NOMO-1 treated with dmso at 0.1 percent for 144 hours (cell line): ENCODE measurements around the gene TPPP.

Experiments
- DNase-seq: peaks from one replicate; lab custom pipeline; 2025; ENCODE audit not compliant: unreplicated experiment; lab: John Stamatoyannopoulos, UW

The TPPP gene

GRCh38 chr5:627840-628239 is 65.3 kb downstream of the TPPP start:
- DNase-seq = no peak

GRCh38 chr5:626850-627249 is 66.3 kb downstream of the TPPP start:
- DNase-seq = no peak

DNA sequence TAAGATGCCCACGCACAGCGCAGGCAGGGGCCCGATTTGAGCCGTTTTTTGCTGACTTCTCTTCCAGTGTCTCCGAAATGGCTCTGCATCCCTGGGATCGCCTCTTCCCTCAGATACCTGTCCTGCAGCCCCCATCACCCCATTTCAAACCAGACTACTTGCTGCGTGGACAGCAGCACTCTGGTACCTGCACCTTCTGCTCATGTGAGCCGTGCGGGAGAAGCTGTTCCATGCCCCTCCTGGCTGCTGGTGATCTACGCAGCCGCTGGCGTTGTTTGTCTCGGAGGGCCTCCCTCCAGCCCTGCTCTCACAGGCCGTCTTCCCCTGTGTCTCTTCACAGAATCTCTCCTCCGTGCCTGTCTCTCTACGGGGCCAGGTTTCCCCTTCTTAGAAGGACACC is 67.6 kb downstream of the TPPP start:
- no peak for DNase-seq

GRCh38 chr5:624951-625230 is 68.3 kb downstream of the TPPP start:
- DNase-seq = no peak

DNA sequence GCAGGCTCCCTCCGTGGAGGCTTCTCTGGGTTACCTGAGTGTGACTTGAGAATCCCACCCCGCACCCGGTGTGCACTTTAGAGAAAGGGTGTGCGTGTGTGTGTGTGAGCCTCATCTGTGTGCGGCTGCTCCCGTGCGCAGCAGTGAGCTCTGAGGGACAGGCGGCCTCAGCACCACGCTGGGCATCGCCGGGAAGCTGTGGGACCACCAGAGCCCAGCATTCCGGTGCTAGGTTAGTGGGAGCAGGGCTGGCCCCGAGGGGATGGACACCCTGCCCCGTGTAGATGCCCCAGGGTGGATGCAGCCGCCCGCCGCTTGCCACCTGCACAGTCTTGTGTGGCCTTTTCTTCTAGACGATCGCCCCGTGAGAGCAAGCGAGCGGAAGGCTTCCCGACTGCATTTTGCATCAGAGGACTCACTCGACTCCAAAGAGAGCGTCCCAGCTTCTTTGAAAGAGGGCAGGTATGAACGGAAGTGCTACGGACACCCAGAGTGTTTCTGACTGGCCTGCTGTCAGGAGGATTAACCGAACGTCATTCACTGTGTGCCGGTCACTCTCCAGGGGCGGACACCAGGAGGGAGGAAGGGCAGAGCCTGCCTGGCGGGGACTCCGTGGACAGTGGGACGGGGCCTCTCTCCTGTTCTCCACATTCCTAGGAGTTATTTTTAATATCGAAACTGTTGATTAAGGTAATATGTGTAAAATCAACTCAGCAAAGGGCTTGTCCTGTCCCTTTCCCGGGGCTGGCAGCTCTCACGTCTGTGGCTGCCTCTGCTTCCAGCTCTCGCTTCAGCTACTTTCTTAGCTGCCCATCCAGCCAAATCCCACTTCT is 68.8 kb downstream of the TPPP start:
- no peak for DNase-seq

- no peak for DNase-seq
Observed at GRCh38 chr5:623531-623930, 69.6 kb downstream of the TPPP start.

GRCh38 chr5:622946-623522 is 70.1 kb downstream of the TPPP start:
- DNase-seq = no peak

- DNase-seq = no peak
Observed at GRCh38 chr5:622359-622758, 70.8 kb downstream of the TPPP start.

- no peak for DNase-seq
Observed at GRCh38 chr5:621341-621761, 71.8 kb downstream of the TPPP start.

- DNase-seq = no peak
Observed at GRCh38 chr5:620586-621180, 72.5 kb downstream of the TPPP start.

GRCh38 chr5:620152-620551 is 73.0 kb downstream of the TPPP start:
- no peak for DNase-seq

- DNase-seq = no peak
Observed at GRCh38 chr5:619444-619843, 73.7 kb downstream of the TPPP start.

- DNase-seq = no peak
Observed at GRCh38 chr5:618450-618849, 74.7 kb downstream of the TPPP start.

DNA sequence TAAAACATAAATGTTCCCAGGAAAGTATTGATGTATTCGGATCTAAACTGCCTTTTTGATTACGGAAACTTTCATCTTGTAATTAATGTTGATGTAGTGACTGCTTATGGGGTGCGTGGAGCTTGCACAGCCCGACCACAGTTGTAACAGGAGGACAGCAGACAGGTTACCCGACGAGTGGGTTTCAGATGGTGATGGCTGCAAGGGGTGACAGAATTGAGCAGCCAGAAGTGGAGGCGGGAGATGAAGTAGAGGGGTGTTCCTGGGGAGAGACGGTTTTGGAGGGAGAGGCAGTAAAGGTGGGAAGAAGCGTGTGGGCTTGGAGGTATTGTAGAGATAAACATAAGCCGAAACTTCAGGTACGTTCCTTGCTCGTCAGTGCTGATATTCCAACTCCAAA is 75.3 kb downstream of the TPPP start:
- DNase-seq = no peak

GRCh38 chr5:616484-617039 is 76.6 kb downstream of the TPPP start:
- no peak for DNase-seq

DNA sequence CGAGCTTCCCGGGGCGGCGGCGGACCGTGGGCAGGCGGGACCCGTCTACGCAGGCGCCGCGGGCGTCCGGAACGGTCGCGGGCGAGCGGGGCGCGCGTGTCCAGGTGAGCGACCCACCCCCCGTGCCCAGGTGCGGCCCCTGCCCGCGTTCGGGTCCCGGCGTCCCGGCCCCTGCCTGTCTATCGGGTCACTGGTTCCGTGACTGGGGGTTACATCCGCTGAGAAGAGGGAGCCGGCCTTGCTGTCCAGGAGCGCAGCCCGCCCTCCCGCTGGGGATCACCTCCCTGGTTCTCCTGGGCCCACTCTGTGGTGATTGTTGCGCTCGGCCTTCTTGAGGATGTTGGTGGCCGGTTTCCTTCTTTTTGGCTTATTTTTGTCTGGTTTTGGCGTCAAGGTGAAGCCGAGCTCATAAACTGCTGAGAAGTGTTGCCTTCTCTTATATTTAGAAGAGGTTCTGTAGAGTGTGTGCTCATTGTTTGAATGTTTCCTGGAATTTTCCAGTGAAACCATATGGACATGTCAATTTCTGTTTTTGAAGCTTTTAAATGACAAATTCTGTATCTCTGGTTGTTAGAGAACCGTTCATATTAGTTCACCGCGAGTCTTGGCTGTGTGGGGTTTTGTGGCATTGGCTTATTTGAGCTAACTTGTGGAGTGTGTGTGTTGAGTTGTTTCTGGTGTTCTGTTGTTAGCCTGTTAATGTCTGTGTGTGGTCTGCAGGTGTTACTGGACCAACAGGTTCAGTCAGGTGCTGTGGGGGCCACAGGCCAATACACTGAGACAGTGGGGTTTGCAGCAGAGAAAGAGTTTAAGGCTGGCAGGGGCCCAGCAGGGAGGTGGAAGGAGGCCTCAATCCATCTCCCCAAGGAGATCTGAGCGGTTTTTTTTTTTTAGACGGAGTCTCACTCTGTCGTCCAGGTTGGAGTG is 80.4 kb downstream of the TPPP start:
- DNase-seq = peak; percentile 23

DNA sequence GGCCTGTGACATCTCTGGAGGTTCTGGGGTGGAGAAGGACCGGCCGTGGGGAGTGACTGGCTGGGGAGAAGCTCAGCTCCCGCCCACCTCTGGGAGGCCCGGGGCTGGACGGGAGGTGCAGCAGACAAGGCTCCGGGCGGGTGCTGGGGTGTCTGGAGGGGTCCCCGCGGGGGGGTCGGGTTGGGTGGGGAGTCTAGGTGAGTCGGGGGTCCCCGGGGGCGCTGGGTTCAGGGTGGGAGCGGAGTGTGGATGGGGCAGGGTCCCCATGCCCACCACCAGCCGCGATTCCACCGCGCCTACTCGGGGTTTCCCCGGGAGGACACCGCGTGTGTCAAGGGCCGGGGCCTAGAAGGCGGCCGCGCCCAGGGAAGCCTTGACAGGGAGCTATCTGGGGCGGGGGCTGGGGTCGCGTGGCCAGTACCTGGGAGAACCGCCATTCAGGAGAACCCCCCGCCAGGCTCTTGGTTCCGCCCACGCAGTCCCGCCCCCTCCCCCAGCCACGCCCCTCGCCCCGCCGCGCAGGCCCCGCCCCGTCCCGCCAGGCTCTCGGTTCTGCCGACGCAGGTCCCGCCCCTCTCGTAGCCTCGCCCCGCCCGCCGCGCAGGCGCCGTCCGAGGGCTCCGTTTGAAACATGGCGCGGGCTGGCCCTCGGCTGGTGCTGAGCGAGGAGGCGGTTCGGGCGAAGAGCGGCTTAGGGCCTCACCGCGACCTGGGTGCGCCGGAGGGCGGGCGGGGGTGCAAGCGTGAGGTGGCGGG is 81.2 kb downstream of the TPPP start, which contains the start of gene CEP72:
CEP72 (plus strand) TSS at position 610 of the 756 bp plus-strand sequence; CDS start at position 632, 22 bp downstream.
- peak; percentile 94 for DNase-seq

GRCh38 chr5:610744-611730 is 82.1 kb downstream of the TPPP start:
- DNase-seq = no peak
